Smooth muscle cell of the brain vasculature (primary cell): ENCODE measurements around the gene MAPK8.

ENCODE experiments used
- DNase-seq: peaks from one replicate; pipeline ENCODE4 v3.0.0-alpha.2; 2012; ENCODE audit warnings: low read depth, low spot score

Gene MAPK8

DNA sequence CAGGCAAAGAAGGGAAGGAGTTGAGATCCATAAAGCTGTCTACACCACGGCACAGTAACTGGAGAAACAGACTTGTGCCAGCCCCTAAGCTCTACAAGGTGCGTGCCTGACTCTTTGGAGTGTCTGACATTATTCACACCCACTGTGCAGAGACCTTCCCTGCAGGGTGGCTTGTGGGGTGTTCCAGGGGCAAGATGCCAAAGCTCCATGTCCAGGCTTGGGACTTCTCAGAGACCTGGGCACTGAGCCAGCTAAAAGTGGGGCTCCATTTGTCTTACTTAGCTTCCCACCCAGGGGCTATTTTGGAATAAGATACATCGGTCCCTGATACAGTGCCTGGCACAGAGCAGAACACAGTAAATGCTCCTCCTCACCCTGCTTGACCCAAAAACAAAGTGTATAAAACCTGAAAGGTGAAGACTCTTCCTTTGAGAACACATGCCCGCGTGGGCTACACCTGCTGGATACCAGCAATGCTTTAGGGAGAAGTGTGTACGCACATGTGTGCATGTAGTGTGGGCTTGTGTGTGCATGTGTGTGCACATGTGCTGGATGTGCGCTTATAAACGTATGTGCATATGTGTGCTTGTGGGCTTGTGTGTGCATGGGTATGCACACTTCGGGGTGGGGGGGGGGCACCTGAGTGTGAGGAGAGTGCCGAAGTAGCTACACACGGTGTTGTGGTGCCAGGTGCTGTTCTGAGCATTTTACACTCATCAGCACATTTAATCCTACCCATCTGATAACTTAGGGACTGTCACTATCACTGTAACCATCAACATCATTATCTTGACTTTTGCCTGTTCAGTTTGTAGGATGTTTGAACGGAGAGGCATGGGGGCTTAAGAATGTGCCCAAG is 155.4 kb downstream of the MAPK8 start:
- DNase-seq = no peak

GRCh38 chr10:48462482-48463020 is 156.1 kb downstream of the MAPK8 start:
- DNase-seq = no peak

DNA sequence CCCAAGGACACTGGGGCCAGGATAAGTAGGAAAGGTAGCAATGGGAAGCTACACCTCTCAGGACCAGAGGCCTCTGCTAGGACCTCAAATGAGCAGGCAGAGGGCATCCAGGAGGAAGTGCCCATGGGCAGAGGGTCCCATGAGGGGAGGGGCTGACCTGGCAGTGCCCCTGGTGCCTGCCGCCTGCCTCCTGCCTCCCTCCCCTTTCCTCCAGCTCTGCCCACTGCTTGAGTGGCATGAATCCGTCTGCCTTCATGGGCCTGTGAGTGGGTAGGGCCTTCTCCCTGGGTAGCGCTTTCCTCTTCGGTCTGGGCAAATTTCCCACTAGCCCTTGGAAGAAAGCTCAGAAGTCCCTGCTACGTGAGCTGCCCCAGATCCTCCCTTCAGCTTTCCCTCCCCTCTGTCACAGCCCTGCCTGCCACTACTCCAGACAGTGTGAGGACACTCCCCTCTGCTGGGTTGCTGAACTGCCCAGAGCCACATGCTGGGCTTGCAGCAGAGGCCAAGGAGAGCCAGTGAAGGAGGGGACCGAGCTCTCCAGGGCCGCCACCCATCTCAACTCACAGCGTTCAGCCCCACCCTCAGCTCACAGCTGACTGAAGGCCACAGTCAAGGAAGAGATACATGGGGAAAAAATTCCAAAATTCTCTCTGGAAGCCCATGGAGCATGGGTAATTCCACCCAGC is 157.0 kb downstream of the MAPK8 start:
- no peak for DNase-seq

- no peak for DNase-seq
Measured at GRCh38 chr10:48464121-48464870, 157.8 kb downstream of the MAPK8 start.

GRCh38 chr10:48464871-48465736 is 158.6 kb downstream of the MAPK8 start:
- DNase-seq = no peak

DNA sequence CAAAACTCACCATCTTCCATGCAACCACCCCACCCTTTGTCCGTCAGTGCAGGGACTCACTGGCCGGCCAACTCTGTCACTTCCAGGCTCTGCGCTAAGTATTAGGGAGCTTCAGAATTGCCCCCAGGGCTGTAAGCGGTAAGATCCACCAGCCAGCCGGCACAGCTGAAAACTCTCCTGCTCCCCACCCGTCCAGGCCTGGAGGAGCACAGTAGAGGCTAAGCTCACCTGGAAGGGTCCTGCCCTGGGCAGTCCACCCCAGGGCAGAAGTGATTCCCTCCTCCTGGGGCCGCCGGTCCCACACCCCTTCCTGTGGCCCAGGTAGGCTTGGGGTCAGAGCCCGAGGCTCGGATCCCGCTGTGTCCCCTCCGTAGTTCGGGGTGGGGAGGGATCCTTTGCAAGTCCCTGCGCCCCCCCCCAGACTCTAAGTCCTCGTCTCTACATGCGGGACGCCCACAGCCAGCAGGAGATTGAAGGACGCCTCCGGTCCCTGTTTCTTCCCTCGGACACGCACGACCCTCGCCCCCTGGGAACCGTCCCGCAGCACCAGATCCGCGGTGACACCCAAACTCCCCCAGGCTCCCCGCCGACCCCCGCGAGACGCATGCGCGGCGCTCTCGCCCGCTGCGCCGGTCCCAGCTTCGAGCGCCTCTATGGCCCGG is 159.5 kb downstream of the MAPK8 start:
- no peak for DNase-seq

DNA sequence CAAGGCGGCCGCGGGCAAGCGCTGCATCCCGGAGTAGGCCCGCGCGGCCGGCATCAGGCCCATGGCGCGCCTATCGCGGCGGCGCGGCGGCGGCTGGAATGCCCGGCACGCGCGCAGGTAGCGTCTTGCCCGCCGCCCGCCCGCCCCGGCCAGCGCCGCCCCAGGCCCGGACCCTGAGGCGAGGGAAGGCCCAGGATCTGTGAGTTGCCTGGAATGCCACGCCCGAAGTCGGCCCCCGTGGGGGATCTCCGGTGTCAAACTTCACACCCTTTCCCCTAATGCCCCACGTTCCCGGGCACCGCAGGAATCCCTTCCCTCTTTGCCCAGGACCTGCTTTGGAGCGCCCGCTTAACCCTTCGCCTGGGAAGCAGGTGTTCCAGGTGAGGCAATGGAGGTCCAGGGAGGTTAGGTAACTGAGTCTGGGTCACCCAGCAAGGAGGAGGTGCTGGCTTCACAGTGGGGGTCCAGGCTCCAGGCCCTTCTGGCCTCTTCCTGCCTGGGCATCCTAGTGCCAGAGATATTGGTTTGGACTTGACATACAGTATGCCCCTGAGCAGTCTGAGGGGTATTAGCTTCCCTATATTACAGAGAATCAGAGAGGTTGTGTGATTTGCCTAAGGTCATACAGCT is 160.2 kb downstream of the MAPK8 start:
- DNase-seq = no peak

DNA sequence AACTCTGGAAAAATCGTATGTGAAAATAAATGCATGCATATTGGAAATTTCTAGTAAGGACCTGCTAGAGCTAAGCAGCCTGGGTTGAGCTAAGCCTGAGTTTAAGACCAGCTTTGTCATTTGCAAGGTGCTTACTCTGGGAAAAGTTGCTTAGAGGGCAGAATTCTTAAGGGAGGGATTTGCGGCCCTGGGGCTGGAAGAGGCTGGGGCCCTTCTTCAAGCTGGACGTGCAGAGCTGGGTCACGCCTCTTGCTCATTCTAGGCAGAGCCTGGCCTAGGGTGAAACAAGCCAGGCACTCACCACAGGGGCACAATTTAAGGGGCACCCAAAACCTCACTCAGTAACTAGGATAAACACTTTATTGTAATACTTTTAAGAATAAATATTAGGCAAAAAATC is 161.2 kb downstream of the MAPK8 start:
- DNase-seq = no peak

DNA sequence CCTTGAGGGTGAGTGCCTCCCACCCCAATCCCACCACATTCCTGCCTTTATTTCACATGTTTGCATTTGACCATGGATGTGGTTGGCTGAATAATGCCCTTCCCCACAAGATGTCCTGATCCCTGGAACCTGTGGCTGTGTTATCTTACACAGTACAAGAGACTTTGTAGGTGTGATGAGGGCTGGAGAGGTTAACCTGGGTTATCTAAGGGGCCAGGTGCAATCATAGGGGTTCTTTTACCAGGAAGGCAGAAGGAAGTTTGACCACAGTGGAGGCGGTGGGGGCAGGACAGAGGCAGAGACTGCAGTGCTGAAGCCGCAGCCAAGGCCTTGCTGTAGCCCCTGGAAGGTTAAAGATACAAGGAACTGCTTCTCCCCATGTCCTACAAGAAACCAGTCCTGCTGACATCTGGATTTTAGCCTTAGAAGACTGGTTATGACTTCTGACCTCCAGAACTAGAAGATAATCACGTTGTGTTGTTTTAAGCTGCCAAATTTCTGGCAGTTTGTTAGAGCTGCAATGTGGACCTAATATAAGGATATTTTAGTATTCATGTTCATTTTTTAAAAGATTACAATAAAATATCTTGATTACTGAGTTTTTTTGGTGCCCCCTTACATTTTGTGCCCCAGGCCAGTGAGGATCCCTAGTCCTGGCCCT is 161.8 kb downstream of the MAPK8 start:
- no peak for DNase-seq

DNA sequence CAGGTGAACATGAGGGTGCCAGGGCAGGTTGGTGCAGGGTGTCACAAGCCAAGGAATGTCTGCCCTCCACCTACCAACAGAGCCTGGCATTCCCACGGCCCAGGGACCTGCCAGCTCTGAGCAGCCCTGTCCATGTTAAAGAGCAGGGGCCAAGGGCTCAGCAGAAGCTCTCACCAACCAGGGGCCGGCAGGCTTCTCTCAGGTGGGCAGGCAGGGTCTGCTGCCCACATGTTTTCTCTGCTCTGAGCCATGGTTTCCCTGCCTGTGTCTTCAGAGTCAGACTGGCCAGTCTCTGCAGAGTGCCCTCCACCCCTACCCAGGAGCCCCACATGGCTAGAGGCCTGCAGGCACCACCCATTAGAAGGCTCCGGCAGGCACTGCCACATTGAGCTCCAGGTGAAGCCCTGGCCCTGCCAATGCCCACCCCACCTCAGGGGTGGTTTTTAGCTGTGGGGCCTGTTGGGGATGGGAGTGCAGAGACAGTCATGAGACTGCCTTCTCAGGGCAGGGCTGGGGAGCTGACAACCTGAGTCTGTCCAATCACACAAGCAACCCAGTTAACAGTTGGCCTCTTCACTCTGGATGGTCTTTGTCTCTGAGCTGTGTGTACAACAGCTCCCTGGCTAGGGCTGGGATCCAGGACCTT is 162.5 kb downstream of the MAPK8 start:
- DNase-seq = no peak

DNA sequence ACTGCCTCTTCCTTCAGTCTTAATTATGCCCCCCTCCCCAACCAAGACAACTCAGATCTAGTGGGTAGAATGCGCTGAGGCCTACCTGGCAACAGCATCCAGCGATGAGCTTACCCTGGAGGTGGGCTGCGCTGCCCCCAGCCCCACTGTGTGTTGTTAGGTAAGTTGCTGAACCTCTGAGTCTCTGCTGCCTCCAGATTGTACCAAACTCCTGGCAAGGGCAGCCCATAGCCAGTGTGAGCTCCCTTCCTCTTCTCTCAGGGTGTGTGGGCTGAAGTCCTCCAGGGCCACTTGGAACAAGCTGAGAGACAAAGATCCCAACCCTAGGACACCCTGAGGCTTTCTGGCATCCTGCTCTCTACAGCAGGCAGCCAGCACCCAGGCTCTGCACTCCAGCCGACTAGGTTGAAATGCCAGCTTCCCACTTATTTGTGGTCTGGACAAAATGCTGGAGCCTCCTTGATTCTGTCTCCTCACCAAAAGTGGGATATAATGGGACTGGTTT is 163.1 kb downstream of the MAPK8 start:
- DNase-seq = no peak

GRCh38 chr10:48470115-48470892 is 163.8 kb downstream of the MAPK8 start:
- DNase-seq = no peak

DNA sequence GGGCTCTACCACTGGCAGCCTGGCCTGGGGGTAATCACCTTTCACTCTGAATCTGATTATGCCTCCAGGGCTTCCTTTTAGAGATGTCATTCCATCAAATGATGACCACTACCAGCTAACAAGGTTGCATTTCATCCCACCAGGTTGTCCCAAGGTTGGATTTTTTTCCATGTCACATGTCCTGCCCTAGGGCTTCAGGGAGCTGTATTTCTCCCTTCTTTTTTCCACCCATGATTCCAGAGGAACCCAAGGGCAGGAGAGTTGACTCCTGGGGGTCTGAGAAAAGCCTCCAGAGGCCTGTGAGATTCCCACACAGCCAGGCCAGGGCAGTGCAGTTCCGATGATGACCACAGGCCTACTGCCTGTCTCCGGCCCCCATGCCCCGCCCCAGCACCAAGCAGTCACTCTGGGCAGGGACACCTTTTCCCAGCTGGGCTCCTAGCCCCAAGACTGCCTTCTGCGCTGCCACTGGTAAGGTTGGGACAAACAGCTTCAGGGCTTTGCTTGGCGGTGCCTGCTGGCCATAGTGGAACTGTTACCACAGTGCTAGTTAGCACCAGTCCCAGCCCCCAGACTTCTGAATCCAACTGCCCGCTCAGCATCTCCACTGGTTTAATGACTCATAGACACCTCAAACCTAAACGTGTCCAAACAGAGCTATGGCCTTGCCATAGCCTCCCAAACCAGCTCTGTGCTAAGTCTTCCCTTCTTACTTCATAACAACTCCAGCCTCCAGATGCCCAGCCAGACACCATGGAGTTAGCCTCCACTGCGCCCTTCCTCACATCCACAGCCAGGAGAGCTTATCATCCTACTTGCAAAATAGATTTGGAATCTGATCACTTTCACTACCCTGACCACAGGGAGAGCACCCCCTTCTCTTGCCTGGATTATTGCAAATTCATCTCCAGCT is 164.7 kb downstream of the MAPK8 start:
- DNase-seq = no peak

- no peak for DNase-seq
Measured at GRCh38 chr10:48472501-48473069, 166.1 kb downstream of the MAPK8 start.

GRCh38 chr10:48473704-48474103 is 167.2 kb downstream of the MAPK8 start:
- no peak for DNase-seq

GRCh38 chr10:48474765-48475365 is 168.4 kb downstream of the MAPK8 start:
- no peak for DNase-seq
